ES-I3 (cell line): ENCODE data around the gene ETV5.
"Not testable (repeated sequence)": the region's sequence is repeated elsewhere in the genome, so short reads cannot be mapped to it uniquely, and the experiment has no call there.

ENCODE experiments used
- H3K36me3 ChIP-seq: 2 replicates; pipeline ENCODE4 v1.6.1; 2013; ENCODE audit warnings: mild to moderate bottlenecking, low read length, control low read depth, moderate library complexity; ENCODE audit not compliant: insufficient read depth
- H3K4me1 ChIP-seq: 2 replicates; pipeline ENCODE4 v1.6.1; 2013; ENCODE audit warnings: mild to moderate bottlenecking, control low read depth, low read length; ENCODE audit not compliant: insufficient read depth
- H3K9ac ChIP-seq: 2 replicates; pipeline ENCODE4 v1.6.1; 2013; ENCODE audit warnings: low read depth, mild to moderate bottlenecking, low read length, moderate library complexity
- H3K9me3 ChIP-seq: 2 replicates; pipeline ENCODE4 v1.6.1; 2013; ENCODE audit warnings: mild to moderate bottlenecking, low read length, moderate library complexity; ENCODE audit not compliant: control insufficient read depth, insufficient read depth

ETV5 gene

DNA sequence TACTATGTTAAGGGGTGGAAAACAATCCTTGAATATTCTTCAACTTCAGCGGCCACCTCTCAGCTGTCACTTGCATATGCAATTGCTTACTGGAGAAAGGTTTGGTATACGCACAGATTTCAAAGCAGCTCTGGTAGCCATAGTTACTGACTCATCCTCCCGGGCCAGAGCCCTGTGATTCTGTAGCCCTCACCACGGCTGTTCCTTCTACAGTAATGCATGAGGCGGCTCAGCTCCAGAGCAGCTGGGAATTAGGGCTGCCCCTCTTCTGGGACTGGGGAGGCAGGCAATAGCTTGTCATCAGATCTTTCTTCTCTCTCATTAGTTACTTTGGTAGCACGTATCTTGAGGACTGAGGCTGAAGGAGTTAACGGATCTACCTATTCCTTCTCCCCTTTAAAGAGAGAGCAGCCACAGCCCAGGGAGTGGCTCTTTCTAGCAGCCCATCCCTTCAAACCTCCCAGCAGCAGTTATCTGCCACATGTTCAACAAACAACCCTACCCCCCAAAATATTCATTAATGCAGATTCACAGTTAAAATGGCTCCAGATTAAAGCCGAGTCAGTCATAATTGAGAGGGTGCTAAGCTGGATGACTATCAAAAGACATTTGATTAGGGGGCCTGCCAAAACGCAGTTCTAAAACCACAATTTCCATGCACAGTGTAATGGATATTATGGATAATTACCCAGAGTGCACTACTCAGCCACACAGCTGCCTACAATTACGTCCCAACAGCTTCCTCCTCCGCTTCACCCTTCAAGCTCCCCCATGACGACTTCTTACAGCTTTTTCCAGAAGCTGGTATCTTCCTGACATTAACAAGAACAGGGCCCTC is 54.7 kb downstream of the ETV5 start:
- peaks cover 22% of the 10 kb centered on the region for H3K4me1 ChIP-seq
- H3K36me3 ChIP-seq: peaks cover 16% of the 10 kb centered on the region
- H3K9ac ChIP-seq: no peak overlapping the region
- no peaks in the 10 kb centered on the region for H3K9me3 ChIP-seq

DNA sequence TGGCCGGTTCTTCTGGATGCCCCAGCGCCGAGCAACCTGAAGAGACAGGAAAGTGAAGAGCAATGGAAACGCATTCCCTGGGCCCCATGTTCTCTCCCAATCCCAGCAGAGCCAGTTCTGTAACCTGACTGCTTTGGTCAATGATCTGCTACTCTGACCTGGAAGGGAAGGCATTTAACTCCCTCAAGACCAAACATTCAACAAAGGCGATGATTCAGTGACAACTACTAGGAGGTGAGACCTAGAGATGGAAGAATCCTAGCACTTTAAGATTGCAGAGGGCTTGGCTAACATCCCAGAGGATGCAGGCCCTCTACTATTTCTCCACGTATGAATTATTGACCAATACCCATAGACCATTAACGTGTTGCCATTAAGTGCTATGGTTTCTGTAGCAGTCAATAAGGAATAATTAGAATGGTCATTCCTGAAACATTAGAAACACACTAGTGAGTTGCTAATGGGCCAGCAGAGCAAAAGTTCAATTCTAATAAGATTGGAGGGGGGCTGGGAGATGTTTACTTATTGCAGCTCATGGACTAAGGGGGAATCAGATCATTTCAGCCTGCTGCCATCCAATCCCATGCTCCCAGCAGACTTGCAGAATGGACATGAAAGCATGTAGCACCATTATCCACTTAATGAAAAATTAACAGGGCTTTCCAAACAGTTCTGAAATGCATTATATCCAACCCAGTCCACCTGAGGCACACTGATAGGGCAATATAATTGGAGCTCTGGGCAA is 56.6 kb downstream of the ETV5 start:
- no peaks in the 10 kb centered on the region for H3K9me3 ChIP-seq
- H3K4me1 ChIP-seq: peaks cover 10% of the 10 kb centered on the region
- no peak overlapping the region for H3K9ac ChIP-seq
- peaks cover 18% of the 10 kb centered on the region for H3K36me3 ChIP-seq

DNA sequence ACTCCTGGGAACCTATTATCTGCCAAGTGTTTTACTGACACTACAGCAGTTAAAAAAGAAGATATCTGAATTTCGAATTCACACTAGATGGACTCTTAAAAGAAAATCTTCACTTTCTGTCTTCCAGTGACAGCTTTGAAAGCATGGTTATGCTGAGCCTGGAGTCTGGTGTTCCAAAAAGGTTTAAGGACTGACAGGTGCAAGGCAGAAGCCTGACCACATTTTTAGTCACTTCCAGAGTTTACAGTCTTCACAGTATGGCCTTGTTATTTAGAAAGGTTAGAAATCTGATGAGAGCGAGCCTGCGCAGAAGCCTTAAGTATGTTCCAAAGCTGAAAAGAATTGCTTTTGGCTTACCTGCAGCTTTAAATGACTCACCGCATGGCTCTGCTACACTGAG is 59.9 kb downstream of the ETV5 start:
- no peak overlapping the region for H3K9ac ChIP-seq
- no peaks in the 10 kb centered on the region for H3K9me3 ChIP-seq
- peaks cover 13% of the 10 kb centered on the region for H3K36me3 ChIP-seq
- H3K4me1 ChIP-seq: peaks cover under 1% of the 10 kb centered on the region; the same call in 1 of the 2 replicates

GRCh38 chr3:186048119-186048518 is 60.8 kb downstream of the ETV5 start:
- Histone ChIP-seq H3K4me1 (no peaks in the 10 kb centered on the region), H3K36me3 (peaks cover 13% of the 10 kb centered on the region), H3K9ac (no peak overlapping the region), H3K9me3 (no peaks in the 10 kb centered on the region)

GRCh38 chr3:186046838-186047237 is 62.1 kb downstream of the ETV5 start:
- peaks cover 13% of the 10 kb centered on the region for H3K36me3 ChIP-seq
- H3K4me1 ChIP-seq: no peaks in the 10 kb centered on the region
- H3K9ac ChIP-seq: no peak overlapping the region
- H3K9me3 ChIP-seq: no peaks in the 10 kb centered on the region

- Histone ChIP-seq H3K9me3 (no peaks in the 10 kb centered on the region), H3K4me1 (no peaks in the 10 kb centered on the region), H3K9ac (no peak overlapping the region), H3K36me3 (peaks cover 4% of the 10 kb centered on the region; the same call in 1 of the 2 replicates)
Measured at GRCh38 chr3:186044968-186045367, 63.9 kb downstream of the ETV5 start.

DNA sequence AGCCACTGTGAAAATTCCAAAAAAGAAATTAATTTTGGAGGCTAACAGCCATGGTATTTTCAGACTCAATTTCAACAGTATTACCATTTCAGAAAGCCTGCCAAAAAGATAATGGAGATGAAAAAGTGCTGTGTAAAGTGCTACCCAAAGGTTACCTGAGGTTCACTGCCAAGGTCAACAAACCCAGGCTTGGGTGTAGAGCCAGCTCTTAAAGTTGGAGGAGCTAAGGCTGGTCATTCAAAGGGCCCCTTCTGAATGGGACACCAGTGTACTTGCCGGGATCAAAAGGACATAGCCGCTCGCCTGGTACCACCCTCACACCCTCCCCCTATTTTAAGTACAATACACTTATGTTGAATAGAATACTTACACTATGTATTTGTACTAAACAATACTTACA is 64.5 kb downstream of the ETV5 start:
- Histone ChIP-seq H3K36me3 (peaks cover 4% of the 10 kb centered on the region; the same call in 1 of the 2 replicates), H3K9ac (no peak overlapping the region), H3K4me1 (no peaks in the 10 kb centered on the region), H3K9me3 (no peaks in the 10 kb centered on the region)

DNA sequence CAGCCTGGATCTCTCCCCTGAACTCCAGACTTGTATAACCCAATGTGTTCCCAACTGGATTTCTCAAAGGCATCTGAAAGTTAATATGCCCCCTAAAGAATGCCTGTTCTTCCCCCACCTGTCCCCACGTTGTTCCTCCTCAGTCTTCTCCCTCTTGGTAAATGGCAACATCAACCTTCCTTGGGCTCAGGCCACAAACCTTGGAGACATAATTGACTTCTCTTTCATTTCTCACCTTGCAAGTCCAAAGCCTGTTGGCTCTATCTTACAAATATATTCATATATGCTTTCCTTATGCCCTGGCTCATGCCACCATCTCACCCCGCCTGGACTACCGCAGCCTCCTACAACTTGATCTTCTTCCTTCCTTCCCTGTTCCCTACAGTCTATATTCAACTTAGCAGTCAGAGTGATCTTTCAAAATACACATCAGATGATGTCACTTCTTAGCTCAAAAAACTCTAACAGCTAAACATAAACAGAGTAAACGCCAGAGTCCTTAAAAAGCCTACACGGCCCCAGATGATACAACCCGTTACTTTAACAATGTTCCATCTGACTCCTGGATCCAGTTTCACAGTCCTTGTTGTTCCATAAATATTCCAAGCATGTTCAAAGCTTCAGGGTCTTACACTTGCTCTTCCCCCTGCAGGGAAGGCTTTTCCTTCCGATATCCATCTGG is 66.2 kb downstream of the ETV5 start:
- no peaks in the 10 kb centered on the region for H3K36me3 ChIP-seq
- no peaks in the 10 kb centered on the region for H3K4me1 ChIP-seq
- H3K9me3 ChIP-seq: no peaks in the 10 kb centered on the region
- H3K9ac ChIP-seq: no peak overlapping the region

DNA sequence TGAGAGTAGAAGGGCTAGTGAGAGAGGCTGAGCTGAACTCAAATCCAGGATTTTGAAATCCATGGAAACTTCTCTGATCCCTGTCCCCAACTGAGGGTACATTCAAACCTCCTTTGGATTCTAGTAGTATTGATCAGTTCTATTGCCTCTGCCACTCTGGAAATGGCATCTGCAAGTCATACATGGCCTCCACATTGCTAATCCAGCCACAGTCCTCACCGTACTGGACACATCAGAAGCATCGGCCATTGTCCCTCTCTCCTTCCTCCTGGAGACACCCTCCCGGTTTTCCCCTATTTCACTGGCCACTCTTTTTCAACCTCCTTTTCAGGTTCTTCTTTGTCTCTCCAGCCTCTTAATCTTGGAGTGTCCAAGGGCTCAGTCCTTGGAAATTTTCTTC is 66.9 kb downstream of the ETV5 start:
- Histone ChIP-seq H3K9me3 (no peaks in the 10 kb centered on the region), H3K36me3 (no peaks in the 10 kb centered on the region), H3K9ac (no peak overlapping the region), H3K4me1 (no peaks in the 10 kb centered on the region)

- Histone ChIP-seq H3K9ac (no peak overlapping the region), H3K4me1 (no peaks in the 10 kb centered on the region), H3K9me3 (no peaks in the 10 kb centered on the region), H3K36me3 (no peaks in the 10 kb centered on the region)
Measured at GRCh38 chr3:186038360-186038759, 70.5 kb downstream of the ETV5 start.

DNA sequence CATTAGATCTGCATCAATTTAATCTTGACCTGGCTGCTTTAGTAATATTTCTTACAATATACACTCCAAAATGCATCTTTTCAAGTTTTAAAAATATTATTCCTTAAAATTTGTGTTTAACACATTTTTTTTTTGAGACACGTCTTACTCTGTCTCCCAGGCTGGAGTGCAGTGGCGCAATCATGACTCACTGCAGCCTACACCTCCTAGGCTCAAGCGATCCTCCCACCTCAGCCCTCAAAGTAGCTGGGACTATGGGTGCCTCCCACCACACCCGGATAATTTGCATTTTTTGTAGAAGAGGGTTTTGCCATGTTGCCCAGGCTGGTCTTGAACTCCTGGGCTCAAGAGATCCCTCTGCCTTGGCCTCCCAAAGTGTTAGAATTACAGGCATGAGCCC is 73.6 kb downstream of the ETV5 start:
- Histone ChIP-seq H3K9me3 (no peaks in the 10 kb centered on the region), H3K36me3 (no peaks in the 10 kb centered on the region), H3K4me1 (no peaks in the 10 kb centered on the region), H3K9ac (no peak overlapping the region)

GRCh38 chr3:186032321-186032720 is 76.6 kb downstream of the ETV5 start:
- H3K9ac ChIP-seq: no peak overlapping the region
- H3K36me3 ChIP-seq: no peaks in the 10 kb centered on the region
- no peaks in the 10 kb centered on the region for H3K9me3 ChIP-seq
- H3K4me1 ChIP-seq: no peaks in the 10 kb centered on the region

GRCh38 chr3:186025993-186026392 is 82.9 kb downstream of the ETV5 start:
- H3K9ac ChIP-seq, H3K4me1 ChIP-seq, H3K36me3 ChIP-seq, H3K9me3 ChIP-seq: not testable (repeated sequence)

DNA sequence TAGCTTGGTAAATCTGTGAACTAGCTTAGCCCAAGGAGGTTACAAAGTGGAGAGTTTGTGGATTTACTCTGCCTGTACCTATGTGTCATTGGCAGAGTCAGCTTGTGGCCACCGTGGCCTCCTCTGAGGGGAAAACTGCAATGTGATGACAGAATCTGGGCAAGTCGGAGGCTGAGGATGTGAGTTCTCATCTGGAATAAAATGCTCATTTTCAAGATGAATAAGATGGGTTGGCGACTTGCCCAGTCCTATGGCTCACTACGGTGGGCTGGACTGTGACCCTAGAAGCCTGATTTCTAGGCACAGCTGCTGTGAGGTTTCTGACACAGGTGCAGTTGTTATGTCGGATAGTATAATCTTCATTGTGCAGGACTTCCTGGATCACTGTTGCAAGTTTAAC is 83.7 kb downstream of the ETV5 start:
- Histone ChIP-seq H3K9me3 (no peaks in the 10 kb centered on the region), H3K4me1 (no peaks in the 10 kb centered on the region; the same call in 1 of the 2 replicates), H3K36me3 (no peaks in the 10 kb centered on the region), H3K9ac (no peak overlapping the region)
